SU-DHL-6 (cell line): ENCODE results near the gene RNF8.

Experiments
- CTCF ChIP-seq: fragments of 200-600 bp; sonication (generic); IDR thresholded peaks from one replicate; pipeline ENCODE4 v1.5.1; 2017; ENCODE audit warnings: antibody characterized with exemption, mild to moderate bottlenecking, low read length, moderate library complexity; ENCODE audit not compliant: insufficient read depth, poor library complexity, severe bottlenecking
- EZH2phosphoT487 ChIP-seq: fragments of 200-600 bp; sonication (generic), shearing (Covaris generic); conservative IDR thresholded peaks from 2 replicates; pipeline ENCODE4 v1.6.1; 2018; ENCODE audit warnings: mild to moderate bottlenecking, antibody characterized with exemption, low read length, moderate library complexity, mixed read lengths

- TF ChIP-seq CTCF (no peak), EZH2phosphoT487 (no peak)
Measured at GRCh38 chr6:37359039-37359438, 5.3 kb downstream of the RNF8 start.
